HG02678 (cell line): ENCODE measurements around the gene NOL12.

ENCODE experiments used
- ATAC-seq: cut with Tn5 transposase; IDR thresholded peaks from one replicate; pipeline ENCODE4 v1.9.1; 2021; ENCODE audit warnings: mild to moderate bottlenecking, moderate library complexity; ENCODE audit not compliant: unreplicated experiment

Gene NOL12

GRCh38 chr22:37659066-37659896 lies 26.9 kb upstream of the NOL12 start:
- ATAC-seq, result peak; percentile 18

GRCh38 chr22:37659897-37660708 lies 26.0 kb upstream of the NOL12 start:
- no peak for ATAC-seq

GRCh38 chr22:37660709-37661045 lies 25.5 kb upstream of the NOL12 start:
- no peak for ATAC-seq

- no peak for ATAC-seq
These were observed 24.8 kb upstream of the NOL12 start for GRCh38 chr22:37661160-37661924.

- no peak for ATAC-seq
These were observed 24.1 kb upstream of the NOL12 start for GRCh38 chr22:37662039-37662438.

GRCh38 chr22:37663521-37664140 lies 22.5 kb upstream of the NOL12 start:
- no peak for ATAC-seq

GRCh38 chr22:37664249-37665101 lies 21.7 kb upstream of the NOL12 start:
- ATAC-seq, result no peak

GRCh38 chr22:37665487-37665886 lies 20.7 kb upstream of the NOL12 start:
- ATAC-seq, result no peak

GRCh38 chr22:37669586-37669985 lies 16.6 kb upstream of the NOL12 start:
- ATAC-seq, result no peak

GRCh38 chr22:37672206-37672919 lies 13.8 kb upstream of the NOL12 start:
- ATAC-seq, result no peak

- no peak for ATAC-seq
These were observed 13.2 kb upstream of the NOL12 start for GRCh38 chr22:37672920-37673455.

- ATAC-seq, result no peak
These were observed 11.9 kb upstream of the NOL12 start for GRCh38 chr22:37674248-37674647.

GRCh38 chr22:37674951-37675929 lies 10.9 kb upstream of the NOL12 start, which contains the start of gene LGALS1:
Gene LGALS1 (plus strand): TSS chr22:37675636. CDS start chr22:37675703, 67 bp downstream.
- ATAC-seq, result peak; percentile 59

GRCh38 chr22:37675930-37676735 lies 10.0 kb upstream of the NOL12 start:
- ATAC-seq, result no peak

- ATAC-seq, result peak; percentile 55
These were observed 9.2 kb upstream of the NOL12 start for GRCh38 chr22:37676736-37677492.

GRCh38 chr22:37677493-37677974 lies 8.6 kb upstream of the NOL12 start:
- ATAC-seq, result peak; percentile 6
